HepG2 (cell line): Measurements from ENCODE around the gene SSTR5. TPM values are rescaled to one million over a fixed set of nuclear protein-coding genes. Genes with fewer than 3 reads are reported as not detected.

ENCODE experiments used
- ATAC-seq: fragments of 200-7000 bp; cut with Tn5 transposase; 3 replicates; pipeline ENCODE4 v1.9.1; 2020; ENCODE audit warnings: mild to moderate bottlenecking, moderate library complexity
- BruUV-seq: library from RNA; stranded (reverse); fragments of 400-500 nt; replicated peaks from 2 replicates; lab custom pipeline; 2021; lab: Mats Ljungman, UMichigan
- CTCF ChIA-PET: fragments of 300-600 bp; formaldehyde crosslinking; extraction: SDS; loops from one replicate; lab custom pipeline; 2021; ENCODE audit warnings: low total read pairs, inconsistent platforms, low intra/inter-chr PET ratio; lab: Yijun Ruan, JAX
- POLR2A ChIA-PET: fragments of 350-600 bp; sonication (Branson Sonifier 250); formaldehyde crosslinking; loops from one replicate; lab custom pipeline; 2020; ENCODE audit warnings: antibody characterized with exemption, inconsistent platforms; lab: Yijun Ruan, JAX
- DNase-seq: peaks from one replicate; pipeline ENCODE4 v3.0.0-alpha.2; 2015; ENCODE audit warnings: low spot score
- FAIRE-seq: peaks from 3 replicates; lab custom pipeline; 2011; peaks lifted over from hg19 to GRCh38; lab: Jason Lieb, UNC
- H2AFZ ChIP-seq: one replicate; pipeline ENCODE4 v1.6.1; 2011; ENCODE audit warnings: low read length, inconsistent platforms
- H3K27ac ChIP-seq: fragments of 300-600 bp; 3 replicates; pipeline ENCODE4 v1.8.0; 2011; ENCODE audit warnings: mixed run types, mild to moderate bottlenecking, mixed read lengths, low read length, inconsistent platforms; ENCODE audit not compliant: insufficient read depth; ENCODE audit errors: extremely low read length
- H3K27me3 ChIP-seq, 2 experiments: fragments of 200-600 bp in 1 of 2; 2 replicates in 1 of 2; 3 replicates in 1 of 2; pipeline versions ENCODE4 v1.6.0 to v1.8.0; 2011; ENCODE audit warnings: low read length in 2 of 2, mild to moderate bottlenecking in 2 of 2, moderate library complexity in 2 of 2, inconsistent platforms in 1 of 2; ENCODE audit not compliant: insufficient read depth in 2 of 2, control insufficient read depth in 1 of 2
- H3K36me3 ChIP-seq, 2 experiments: fragments of 200-600 bp in 1 of 2; replicated peaks in 1 of 2; 2 replicates in 1 of 2; 3 replicates in 1 of 2; pipeline versions ENCODE4 v1.5.1 to v1.8.0; 2011; ENCODE audit warnings: low read length in 2 of 2, inconsistent platforms in 1 of 2; ENCODE audit not compliant: insufficient read depth in 2 of 2, control insufficient read depth in 1 of 2
- H3K4me1 ChIP-seq: 2 replicates; pipeline ENCODE4 v1.5.1; 2012; ENCODE audit warnings: low read length, inconsistent platforms; ENCODE audit not compliant: insufficient read depth
- H3K4me2 ChIP-seq: 2 replicates; pipeline ENCODE4 v1.6.0; 2011; ENCODE audit warnings: low read depth, low read length, inconsistent platforms
- H3K4me3 ChIP-seq, 3 experiments: fragments of 200-600 bp in 1 of 3; sonication (generic), shearing (Covaris generic) in 1 of 3; replicated peaks in 1 of 3; 2 replicates each; pipeline ENCODE4 v1.5.1; 2011 to 2016; ENCODE audit warnings: low read length in 3 of 3, inconsistent platforms in 2 of 3, low read depth in 2 of 3, mild to moderate bottlenecking in 2 of 3, control low read depth in 1 of 3, mixed read lengths in 1 of 3; ENCODE audit not compliant: insufficient read depth in 1 of 3
- H3K79me2 ChIP-seq: one replicate; pipeline ENCODE4 v1.6.1; 2011; ENCODE audit warnings: low read length, inconsistent platforms; ENCODE audit not compliant: insufficient read depth
- H3K9ac ChIP-seq: 2 replicates; pipeline ENCODE4 v1.6.0; 2011; ENCODE audit warnings: mild to moderate bottlenecking, low read depth, low read length, inconsistent platforms; ENCODE audit not compliant: insufficient read depth
- H3K9me3 ChIP-seq: 2 replicates; pipeline ENCODE4 v1.5.1; 2012; ENCODE audit warnings: mild to moderate bottlenecking, low read length
- H4K20me1 ChIP-seq: 2 replicates; pipeline ENCODE4 v1.6.0; 2011; ENCODE audit warnings: inconsistent platforms, mild to moderate bottlenecking, low read length, moderate library complexity; ENCODE audit not compliant: insufficient read depth
- ASH2L ChIP-seq: fragments of 300-600, 200-600 bp; sonication (generic); IDR thresholded peaks from 2 replicates; pipeline ENCODE4 v1.7.0; 2017; ENCODE audit warnings: low read depth, mild to moderate bottlenecking, moderate library complexity, mixed read lengths, low read length; ENCODE audit not compliant: insufficient read length
- FOXK1 ChIP-seq: sonication (generic); formaldehyde crosslinking; IDR thresholded peaks from 2 replicates; pipeline ENCODE4 v1.4.0; 2020; ENCODE audit warnings: low read depth, missing genetic modification reagents, borderline replicate concordance
- HNF4G ChIP-seq, 2 experiments: sonication (generic) in 1 of 2; formaldehyde crosslinking in 1 of 2; IDR thresholded peaks; 2 replicates each; pipeline versions ENCODE4 v1.4.0 to v1.6.1; 2011 to 2020; ENCODE audit warnings: borderline replicate concordance in 2 of 2, low read depth in 2 of 2, mild to moderate bottlenecking in 2 of 2, low read length in 1 of 2, missing genetic modification reagents in 1 of 2, moderate library complexity in 1 of 2
- NCOA1 ChIP-seq: sonication (generic); formaldehyde crosslinking; IDR thresholded peaks from 2 replicates; pipeline ENCODE4 v1.9.0; 2021; ENCODE audit warnings: missing genetic modification reagents
- SATB2 ChIP-seq: sonication (generic); formaldehyde crosslinking; IDR thresholded peaks from 2 replicates; pipeline ENCODE4 v1.5.0; 2020; ENCODE audit warnings: missing genetic modification reagents
- XBP1 ChIP-seq: sonication (generic); formaldehyde crosslinking; IDR thresholded peaks from 2 replicates; pipeline ENCODE4 v1.5.0; 2020; ENCODE audit warnings: missing genetic modification reagents
- ZNF382 ChIP-seq: sonication (generic); formaldehyde crosslinking; IDR thresholded peaks from 2 replicates; pipeline ENCODE4 v1.5.0; 2020; ENCODE audit warnings: missing genetic modification reagents, mild to moderate bottlenecking, borderline replicate concordance
- WGBS: methylation state at CpG from one replicate; pipeline ENCODE4 v1.1.6; 2017; ENCODE audit warnings: low lambda C conversion rate; 5-methylcytosine and 5-hydroxymethylcytosine counted together
- in situ Hi-C: cut with HindIII; loops from 2 replicates; pipeline ENCODE4 v1.10.0; 2017; ENCODE audit warnings: low pct_unique_long_range_greater_than_20kb; ENCODE audit not compliant: extremely low pct_ligation_motif_present
- intact Hi-C: fragments of 100-400 bp; cut with micrococcal nuclease; formaldehyde crosslinking; loops from one replicate; pipeline ENCODE4 v1.10.0; 2022; ENCODE audit not compliant: unreplicated experiment
- polyA plus RNA-seq, 8 experiments: library from polyadenylated mRNA; depleted of rRNA in 3 of 8; stranded (reverse) in 7 of 8; unstranded in 1 of 8; fragments of >200 nt; fragmentation: Illumina TruSeq in 4 of 8; extraction: Trizol in 4 of 8; gene quantifications; 2 replicates each; pipeline versions ENCODE4 v1.2.1 to v1.2.3, GENCODE V29; 2011 to 2016; ENCODE audit warnings: low read depth in 4 of 8, missing spikeins in 1 of 8, mixed read lengths in 1 of 8; ENCODE audit not compliant: insufficient read depth in 1 of 8
- total RNA-seq, 5 experiments: library from RNA; depleted of rRNA; stranded (reverse); fragments of >200 nt; fragmentation: Illumina TruSeq; extraction: Trizol; gene quantifications; 2 replicates each; pipeline ENCODE4 v1.2.3, GENCODE V29; 2016; ENCODE audit warnings: low read depth in 1 of 5
- TF ChIP-seq, protein P1 (sequence below): sonication (generic); formaldehyde crosslinking; IDR thresholded peaks from 2 replicates; pipeline ENCODE4 v1.4.0; 2020; ENCODE audit warnings: missing genetic modification reagents, borderline replicate concordance
- TF ChIP-seq, protein P2 (sequence below): IDR thresholded peaks from 2 replicates; pipeline ENCODE4 v1.6.1; 2016; ENCODE audit warnings: low read depth, missing genetic modification reagents, missing compliant biosample characterization

Gene SSTR5
- total and polyA plus RNA-seq, 2 of the 13 experiments (the other 11 are each of a cell fraction or from before 2014, with no cell fraction given) = 0.20 to 0.49 TPM

DNA sequence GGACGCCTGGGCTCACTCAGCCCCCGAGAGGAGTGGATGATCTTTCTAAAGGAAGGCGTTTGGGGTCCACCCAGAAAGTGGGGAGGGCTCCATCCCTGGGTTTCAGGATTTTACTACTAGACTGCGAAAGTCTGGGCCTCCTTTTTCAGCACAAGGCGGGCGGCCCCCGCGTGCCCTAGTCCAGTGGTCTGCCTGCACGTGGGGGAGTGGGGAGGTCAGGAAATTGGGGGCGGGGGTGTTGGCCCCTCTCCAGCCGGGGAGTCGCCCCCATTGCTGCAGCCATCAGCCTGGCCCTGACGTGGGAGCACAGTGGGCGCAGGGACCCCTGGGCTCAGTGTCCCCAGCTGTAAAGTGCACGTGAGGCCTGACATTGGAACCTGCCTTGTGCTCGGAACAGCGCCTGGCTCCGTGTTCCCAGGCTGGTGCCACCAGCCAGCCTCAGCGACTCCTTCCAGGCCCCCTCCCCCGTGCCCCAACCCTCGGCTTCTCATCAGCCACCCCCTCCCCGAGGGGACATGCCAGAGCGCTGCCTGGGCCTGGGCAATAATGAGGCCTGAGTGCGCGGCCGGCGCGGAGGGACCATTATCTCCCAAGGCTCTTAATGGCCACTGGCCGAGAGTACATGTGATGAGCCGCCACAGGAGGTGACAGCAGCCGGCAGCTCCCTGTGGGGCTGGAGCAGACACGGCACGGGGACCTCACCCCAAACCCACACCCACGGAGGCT is 25.9 kb downstream of the SSTR5 start:
- Histone ChIP-seq H3K4me1 (no peaks in the 10 kb centered on the region), H3K9me3 (no peaks in the 10 kb centered on the region), H3K79me2 (no peaks in the 10 kb centered on the region), H3K9ac (no peak overlapping the region), H3K27me3 (peaks cover 28 to 72% of the 10 kb centered on the region in 2 experiments), H3K4me3 (no peak overlapping the region), H3K36me3 (no peaks in the 10 kb centered on the region), H4K20me1 (no peaks in the 10 kb centered on the region), H3K27ac (no peak overlapping the region), H3K4me2 (no peak overlapping the region), H2AFZ (no peak overlapping the region)
- in situ Hi-C loops (no loop called here), intact Hi-C loops (no loop called here)
- WGBS = 56% methylated on average over 5 of the region's 34 CpGs
- BruUV-seq = no TSS peak
- ChIA-PET CTCF (no interaction called here), POLR2A (no interaction called here)
- FAIRE-seq (no peak), ATAC-seq (no peak), DNase-seq (no peak)
- no peak for TF ChIP-seq ASH2L
- TF ChIP-seq ZNF382 = no peak
- no peak for TF ChIP-seq HNF4G (IDR thresholded peaks at IDR 0.05; ENCODE audit: borderline replicate concordance, low read depth, low read length)
- no peak for TF ChIP-seq HNF4G (CRISPR knock-in tag; IDR thresholded peaks at IDR 0.05; ENCODE audit: borderline replicate concordance, low read depth)
- no peak for TF ChIP-seq NCOA1 (CRISPR knock-in tag)
- TF ChIP-seq, protein P1, sequence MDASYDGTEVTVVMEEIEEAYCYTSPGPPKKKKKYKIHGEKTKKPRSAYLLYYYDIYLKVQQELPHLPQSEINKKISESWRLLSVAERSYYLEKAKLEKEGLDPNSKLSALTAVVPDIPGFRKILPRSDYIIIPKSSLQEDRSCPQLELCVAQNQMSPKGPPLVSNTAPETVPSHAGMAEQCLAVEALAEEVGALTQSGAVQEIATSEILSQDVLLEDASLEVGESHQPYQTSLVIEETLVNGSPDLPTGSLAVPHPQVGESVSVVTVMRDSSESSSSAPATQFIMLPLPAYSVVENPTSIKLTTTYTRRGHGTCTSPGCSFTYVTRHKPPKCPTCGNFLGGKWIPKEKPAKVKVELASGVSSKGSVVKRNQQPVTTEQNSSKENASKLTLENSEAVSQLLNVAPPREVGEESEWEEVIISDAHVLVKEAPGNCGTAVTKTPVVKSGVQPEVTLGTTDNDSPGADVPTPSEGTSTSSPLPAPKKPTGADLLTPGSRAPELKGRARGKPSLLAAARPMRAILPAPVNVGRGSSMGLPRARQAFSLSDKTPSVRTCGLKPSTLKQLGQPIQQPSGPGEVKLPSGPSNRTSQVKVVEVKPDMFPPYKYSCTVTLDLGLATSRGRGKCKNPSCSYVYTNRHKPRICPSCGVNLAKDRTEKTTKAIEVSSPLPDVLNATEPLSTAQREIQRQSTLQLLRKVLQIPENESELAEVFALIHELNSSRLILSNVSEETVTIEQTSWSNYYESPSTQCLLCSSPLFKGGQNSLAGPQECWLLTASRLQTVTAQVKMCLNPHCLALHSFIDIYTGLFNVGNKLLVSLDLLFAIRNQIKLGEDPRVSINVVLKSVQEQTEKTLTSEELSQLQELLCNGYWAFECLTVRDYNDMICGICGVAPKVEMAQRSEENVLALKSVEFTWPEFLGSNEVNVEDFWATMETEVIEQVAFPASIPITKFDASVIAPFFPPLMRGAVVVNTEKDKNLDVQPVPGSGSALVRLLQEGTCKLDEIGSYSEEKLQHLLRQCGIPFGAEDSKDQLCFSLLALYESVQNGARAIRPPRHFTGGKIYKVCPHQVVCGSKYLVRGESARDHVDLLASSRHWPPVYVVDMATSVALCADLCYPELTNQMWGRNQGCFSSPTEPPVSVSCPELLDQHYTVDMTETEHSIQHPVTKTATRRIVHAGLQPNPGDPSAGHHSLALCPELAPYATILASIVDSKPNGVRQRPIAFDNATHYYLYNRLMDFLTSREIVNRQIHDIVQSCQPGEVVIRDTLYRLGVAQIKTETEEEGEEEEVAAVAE = no peak
- TF ChIP-seq FOXK1 (CRISPR knock-in tag) = no peak
- no peak for TF ChIP-seq XBP1 (CRISPR knock-in tag)
- TF ChIP-seq, protein P2, sequence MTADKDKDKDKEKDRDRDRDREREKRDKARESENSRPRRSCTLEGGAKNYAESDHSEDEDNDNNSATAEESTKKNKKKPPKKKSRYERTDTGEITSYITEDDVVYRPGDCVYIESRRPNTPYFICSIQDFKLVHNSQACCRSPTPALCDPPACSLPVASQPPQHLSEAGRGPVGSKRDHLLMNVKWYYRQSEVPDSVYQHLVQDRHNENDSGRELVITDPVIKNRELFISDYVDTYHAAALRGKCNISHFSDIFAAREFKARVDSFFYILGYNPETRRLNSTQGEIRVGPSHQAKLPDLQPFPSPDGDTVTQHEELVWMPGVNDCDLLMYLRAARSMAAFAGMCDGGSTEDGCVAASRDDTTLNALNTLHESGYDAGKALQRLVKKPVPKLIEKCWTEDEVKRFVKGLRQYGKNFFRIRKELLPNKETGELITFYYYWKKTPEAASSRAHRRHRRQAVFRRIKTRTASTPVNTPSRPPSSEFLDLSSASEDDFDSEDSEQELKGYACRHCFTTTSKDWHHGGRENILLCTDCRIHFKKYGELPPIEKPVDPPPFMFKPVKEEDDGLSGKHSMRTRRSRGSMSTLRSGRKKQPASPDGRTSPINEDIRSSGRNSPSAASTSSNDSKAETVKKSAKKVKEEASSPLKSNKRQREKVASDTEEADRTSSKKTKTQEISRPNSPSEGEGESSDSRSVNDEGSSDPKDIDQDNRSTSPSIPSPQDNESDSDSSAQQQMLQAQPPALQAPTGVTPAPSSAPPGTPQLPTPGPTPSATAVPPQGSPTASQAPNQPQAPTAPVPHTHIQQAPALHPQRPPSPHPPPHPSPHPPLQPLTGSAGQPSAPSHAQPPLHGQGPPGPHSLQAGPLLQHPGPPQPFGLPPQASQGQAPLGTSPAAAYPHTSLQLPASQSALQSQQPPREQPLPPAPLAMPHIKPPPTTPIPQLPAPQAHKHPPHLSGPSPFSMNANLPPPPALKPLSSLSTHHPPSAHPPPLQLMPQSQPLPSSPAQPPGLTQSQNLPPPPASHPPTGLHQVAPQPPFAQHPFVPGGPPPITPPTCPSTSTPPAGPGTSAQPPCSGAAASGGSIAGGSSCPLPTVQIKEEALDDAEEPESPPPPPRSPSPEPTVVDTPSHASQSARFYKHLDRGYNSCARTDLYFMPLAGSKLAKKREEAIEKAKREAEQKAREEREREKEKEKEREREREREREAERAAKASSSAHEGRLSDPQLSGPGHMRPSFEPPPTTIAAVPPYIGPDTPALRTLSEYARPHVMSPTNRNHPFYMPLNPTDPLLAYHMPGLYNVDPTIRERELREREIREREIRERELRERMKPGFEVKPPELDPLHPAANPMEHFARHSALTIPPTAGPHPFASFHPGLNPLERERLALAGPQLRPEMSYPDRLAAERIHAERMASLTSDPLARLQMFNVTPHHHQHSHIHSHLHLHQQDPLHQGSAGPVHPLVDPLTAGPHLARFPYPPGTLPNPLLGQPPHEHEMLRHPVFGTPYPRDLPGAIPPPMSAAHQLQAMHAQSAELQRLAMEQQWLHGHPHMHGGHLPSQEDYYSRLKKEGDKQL = no peak
- no peak for TF ChIP-seq SATB2 (CRISPR knock-in tag)
